A549 (cell line): Measurements from ENCODE around the gene ZC3H10. TPM values are rescaled to one million over a fixed set of nuclear protein-coding genes. Genes with fewer than 3 reads are reported as not detected.

Experiments used
- ATAC-seq, 2 experiments: fragments of 200-7000 bp in 1 of 2; fragments of >200 bp in 1 of 2; cut with Nextera tagmentation in 1 of 2; cut with Tn5 transposase in 1 of 2; 3 replicates each; pipeline versions ENCODE4 v1.8.0 to v1.9.1; 2018 to 2020; ENCODE audit warnings: mild to moderate bottlenecking in 1 of 2, moderate library complexity in 1 of 2
- CTCF ChIA-PET: fragments of 300-600 bp; sonication (Branson Sonifier 250); formaldehyde crosslinking; extraction: SDS; loops from one replicate; lab custom pipeline; 2021; ENCODE audit warnings: antibody characterized with exemption, inconsistent platforms; lab: Yijun Ruan, JAX
- POLR2A ChIA-PET: fragments of 350-600 bp; formaldehyde crosslinking; extraction: SDS; loops from one replicate; lab custom pipeline; 2021; ENCODE audit warnings: antibody characterized with exemption, inconsistent platforms; lab: Yijun Ruan, JAX
- DNase-seq, 2 experiments: peaks; one replicate each; pipeline versions ENCODE4 v3.0.0 to v3.0.0-alpha.2; 2011 to 2016; ENCODE audit warnings: low read depth in 1 of 2, low spot score in 1 of 2
- FAIRE-seq: peaks from 2 replicates; lab custom pipeline; 2011; peaks lifted over from hg19 to GRCh38; lab: Jason Lieb, UNC
- H3K27ac ChIP-seq, 2 experiments: fragments of >200 bp; sonication (Bioruptor Twin); formaldehyde crosslinking; 3 replicates each; pipeline ENCODE4 v1.5.1; 2016 to 2017
- H3K4me1 ChIP-seq: fragments of >200 bp; sonication (Bioruptor Twin); formaldehyde crosslinking; 3 replicates; pipeline ENCODE4 v1.6.1; 2016
- H3K4me2 ChIP-seq: fragments of >200 bp; sonication (Bioruptor Twin); formaldehyde crosslinking; 3 replicates; pipeline ENCODE4 v1.6.1; 2016
- H3K4me3 ChIP-seq: fragments of >200 bp; sonication (Bioruptor Twin); formaldehyde crosslinking; 3 replicates; pipeline ENCODE4 v1.5.1; 2016
- H3K9me3 ChIP-seq: fragments of >200 bp; sonication (Bioruptor Twin); formaldehyde crosslinking; 3 replicates; pipeline ENCODE4 v1.6.1; 2016
- BHLHE40 ChIP-seq: IDR thresholded peaks from 2 replicates; pipeline ENCODE4 v1.6.1; 2012; ENCODE audit warnings: low read depth, low read length, inconsistent platforms
- CEBPB ChIP-seq, 2 experiments: fragments of >200 bp in 1 of 2; sonication (Bioruptor Twin) in 1 of 2; formaldehyde crosslinking in 1 of 2; IDR thresholded peaks; 2 replicates each; pipeline ENCODE4 v1.6.1; 2012 to 2016
- EHMT2 ChIP-seq: fragments of 200-600 bp; sonication (generic); IDR thresholded peaks from 2 replicates; pipeline ENCODE4 v1.6.1; 2016; ENCODE audit warnings: antibody characterized with exemption, low read depth, mild to moderate bottlenecking, moderate library complexity
- ELK1 ChIP-seq: fragments of 150-350 bp; IDR thresholded peaks from 2 replicates; pipeline ENCODE4 v1.6.1; 2014; ENCODE audit warnings: low read depth, mild to moderate bottlenecking, low read length
- FOSL2 ChIP-seq, 2 experiments: fragments of 450-650 bp in 1 of 2; fragments of >200 bp in 1 of 2; sonication (Bioruptor Twin) in 1 of 2; formaldehyde crosslinking; IDR thresholded peaks; 2 replicates each; pipeline versions ENCODE4 v1.5.0 to v1.6.1; 2016 to 2020; ENCODE audit warnings: mild to moderate bottlenecking in 1 of 2, moderate library complexity in 1 of 2
- HMGXB4 ChIP-seq: fragments of 250-450 bp; sonication (Bioruptor Pico); IDR thresholded peaks from 2 replicates; pipeline ENCODE4 v1.5.0; 2021; ENCODE audit warnings: mild to moderate bottlenecking, moderate library complexity, borderline replicate concordance
- JUN ChIP-seq, 2 experiments: fragments of >200 bp; sonication (Bioruptor Twin); formaldehyde crosslinking; IDR thresholded peaks; 2 replicates in 1 of 2; 3 replicates in 1 of 2; pipeline ENCODE4 v1.6.1; 2016 to 2017
- JUNB ChIP-seq: fragments of >200 bp; sonication (Bioruptor Twin); formaldehyde crosslinking; IDR thresholded peaks from 2 replicates; pipeline ENCODE4 v1.6.1; 2016
- MAFK ChIP-seq: fragments of 450-650 bp; IDR thresholded peaks from 2 replicates; pipeline ENCODE4 v1.6.1; 2014; ENCODE audit not compliant: partially characterized antibody
- MYC ChIP-seq: IDR thresholded peaks from 2 replicates; pipeline ENCODE4 v1.6.1; 2012; ENCODE audit warnings: mild to moderate bottlenecking, inconsistent platforms, low read length, improper control_type of control experiment, borderline replicate concordance
- NPAS2 ChIP-seq: fragments of 250-450 bp; sonication (Bioruptor Pico); IDR thresholded peaks from 2 replicates; pipeline ENCODE4 v1.8.0; 2022; ENCODE audit warnings: mild to moderate bottlenecking, moderate library complexity, borderline replicate concordance
- PHF8 ChIP-seq: fragments of 200-600 bp; sonication (generic); IDR thresholded peaks from 2 replicates; pipeline ENCODE4 v1.6.1; 2016; ENCODE audit warnings: low read depth, mild to moderate bottlenecking, antibody characterized with exemption, moderate library complexity, borderline replicate concordance
- POLR2A ChIP-seq: IDR thresholded peaks from 2 replicates; pipeline ENCODE4 v1.6.1; 2012; ENCODE audit warnings: mild to moderate bottlenecking, low read length
- RFX5 ChIP-seq: fragments of 450-650 bp; IDR thresholded peaks from 2 replicates; pipeline ENCODE4 v1.7.1; 2014; ENCODE audit warnings: antibody characterized with exemption, mild to moderate bottlenecking, moderate library complexity
- TFCP2L1 ChIP-seq: fragments of 250-450 bp; sonication (Bioruptor Pico); IDR thresholded peaks from 2 replicates; pipeline ENCODE4 v1.5.0; 2021; ENCODE audit warnings: mild to moderate bottlenecking
- USF2 ChIP-seq: fragments of 450-650 bp; IDR thresholded peaks from 2 replicates; pipeline ENCODE4 v1.6.1; 2014; ENCODE audit warnings: antibody characterized with exemption
- ZFP36 ChIP-seq: fragments of 450-650 bp; IDR thresholded peaks from 2 replicates; pipeline ENCODE4 v1.6.1; 2014; ENCODE audit warnings: borderline replicate concordance; ENCODE audit not compliant: partially characterized antibody
- WGBS: methylation state at CpG from one replicate; pipeline ENCODE4 v1.1.6; 2017; ENCODE audit errors: missing lambda C conversion rate; 5-methylcytosine and 5-hydroxymethylcytosine counted together
- polyA plus RNA-seq, 4 experiments: library from polyadenylated mRNA; depleted of rRNA in 3 of 4; stranded (reverse); fragments of >200 nt; fragmentation: RNase III in 1 of 4; extraction: RNeasy Plus Mini Kit Qiagen cat#74134 plus additional on column Dnase treatment in 1 of 4; gene quantifications; 2 replicates in 3 of 4; 3 replicates in 1 of 4; pipeline ENCODE4 v1.2.3, GENCODE V29; 2011 to 2017
- TF ChIP-seq, protein P1 (sequence below): fragments of >200 bp; sonication (Bioruptor Twin); formaldehyde crosslinking; IDR thresholded peaks from 3 replicates; pipeline ENCODE4 v1.6.1; 2016
- TF ChIP-seq, protein P2 (sequence below): IDR thresholded peaks from 2 replicates; pipeline ENCODE4 v1.6.1; 2012; ENCODE audit warnings: low read depth, borderline replicate concordance
- TF ChIP-seq, protein P3 (sequence below): IDR thresholded peaks from 2 replicates; pipeline ENCODE4 v1.6.1; 2012

Gene ZC3H10
- polyA plus RNA-seq, 2 of the 4 experiments (the other 2 are of a cell fraction): 2.1 to 3.2 TPM

DNA sequence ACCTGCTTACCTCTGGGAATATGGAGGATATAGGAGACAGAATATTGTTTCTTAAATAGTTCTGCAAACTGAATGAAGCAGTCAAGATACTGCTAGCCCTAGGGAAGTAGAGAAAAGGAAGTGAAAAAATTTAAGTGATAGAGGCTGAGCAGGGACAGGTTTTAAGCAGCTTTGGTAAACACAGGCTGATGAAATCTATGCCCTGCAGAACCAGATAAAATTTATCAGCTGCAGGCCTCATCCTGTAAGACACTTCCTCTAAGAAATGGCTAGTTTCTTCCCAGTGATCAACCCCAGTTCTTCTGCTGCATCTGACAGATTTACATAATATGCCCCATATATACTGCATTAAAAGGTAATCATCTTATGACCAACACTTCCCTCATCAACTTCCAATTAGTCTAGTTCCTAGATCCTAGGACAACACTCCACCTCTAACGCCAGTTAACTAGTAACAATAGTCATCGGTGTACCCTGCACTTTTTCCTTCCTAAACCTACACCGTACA lies 8.7 kb downstream of the ZC3H10 start:
- Histone ChIP-seq H3K4me1 (peaks cover 25% of the 10 kb centered on the region), H3K4me3 (no peak overlapping the region), H3K27ac (peak overlapping the region in 1 of 2 experiments; percentile 77; a peak in 3 of 6 replicates), H3K4me2 (peak overlapping the region; percentile 83), H3K9me3 (no peaks in the 10 kb centered on the region)
- DNase-seq (no peak), FAIRE-seq (no peak), ATAC-seq (no peak)
- 86% methylated on average over 3 of the region's 3 CpGs for WGBS
- ChIA-PET CTCF (interaction anchor here (0.5 to 15.7 kb wide), 24 partner anchors 8 to 296 kb away, joined by 3 to 204 read pairs (median 5); partner anchors contain the start of genes ANKRD52, MYL6, SMARCC2 and ZC3H10), POLR2A (interaction anchor here (1.0 kb wide), 1 partner anchor 9 kb away, joined by 3 read pairs; the partner anchor contains the start of gene ZC3H10)
- TF ChIP-seq NPAS2 (CRISPR knock-in tag): no peak
- TF ChIP-seq TFCP2L1 (CRISPR knock-in tag): no peak
- no peak for TF ChIP-seq MAFK
- TF ChIP-seq, protein P1, sequence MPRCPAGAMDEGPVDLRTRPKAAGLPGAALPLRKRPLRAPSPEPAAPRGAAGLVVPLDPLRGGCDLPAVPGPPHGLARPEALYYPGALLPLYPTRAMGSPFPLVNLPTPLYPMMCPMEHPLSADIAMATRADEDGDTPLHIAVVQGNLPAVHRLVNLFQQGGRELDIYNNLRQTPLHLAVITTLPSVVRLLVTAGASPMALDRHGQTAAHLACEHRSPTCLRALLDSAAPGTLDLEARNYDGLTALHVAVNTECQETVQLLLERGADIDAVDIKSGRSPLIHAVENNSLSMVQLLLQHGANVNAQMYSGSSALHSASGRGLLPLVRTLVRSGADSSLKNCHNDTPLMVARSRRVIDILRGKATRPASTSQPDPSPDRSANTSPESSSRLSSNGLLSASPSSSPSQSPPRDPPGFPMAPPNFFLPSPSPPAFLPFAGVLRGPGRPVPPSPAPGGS: no peak
- TF ChIP-seq, protein P2, sequence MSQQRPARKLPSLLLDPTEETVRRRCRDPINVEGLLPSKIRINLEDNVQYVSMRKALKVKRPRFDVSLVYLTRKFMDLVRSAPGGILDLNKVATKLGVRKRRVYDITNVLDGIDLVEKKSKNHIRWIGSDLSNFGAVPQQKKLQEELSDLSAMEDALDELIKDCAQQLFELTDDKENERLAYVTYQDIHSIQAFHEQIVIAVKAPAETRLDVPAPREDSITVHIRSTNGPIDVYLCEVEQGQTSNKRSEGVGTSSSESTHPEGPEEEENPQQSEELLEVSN: no peak
- no peak for TF ChIP-seq CEBPB (IDR thresholded peaks at IDR 0.05)
- no peak for TF ChIP-seq EHMT2
- no peak for TF ChIP-seq ZFP36

GRCh38 chr12:56127485-56127887 lies 9.4 kb downstream of the ZC3H10 start:
- Histone ChIP-seq H3K4me3 (peak overlapping the region; percentile 31; the same call in 2 of the 3 replicates), H3K4me1 (peaks cover 25% of the 10 kb centered on the region), H3K27ac (peak overlapping the region; percentile 55 to 77), H3K4me2 (peak overlapping the region; percentile 83), H3K9me3 (no peaks in the 10 kb centered on the region)
- DNase-seq: no peak
- ChIA-PET CTCF (interaction anchor here (0.8 to 15.7 kb wide), 8 partner anchors 9 to 81 kb away, joined by 4 to 204 read pairs (median 7); partner anchors contain the start of genes MYL6, MYL6B, SMARCC2 and ZC3H10), POLR2A (interaction anchor here (0.6 to 2.0 kb wide), 17 partner anchors 9 to 561 kb away, joined by 3 to 40 read pairs (median 4); partner anchors contain the start of genes MYL6, MYL6B, PA2G4 and PTGES3)
- 10% methylated on average over 8 of the region's 8 CpGs for WGBS
- no peak for FAIRE-seq
- no peak for TF ChIP-seq ELK1
- TF ChIP-seq JUN (IDR thresholded peaks at IDR 0.05): 0 out of 5 replicates have a peak, but pooled peaks of 1 of the 2 experiments have one; percentile 21
- ATAC-seq: no peak

- POLR2A ChIA-PET: interaction anchor here (0.6 to 2.0 kb wide), 17 partner anchors 8 to 560 kb away, joined by 3 to 40 read pairs (median 4); partner anchors contain the start of genes MYL6, MYL6B, PA2G4 and PTGES3
- under 1% methylated on average over 30 of the region's 49 CpGs for WGBS
- CTCF ChIA-PET: interaction anchor here (0.6 to 15.7 kb wide), 12 partner anchors 9 to 248 kb away, joined by 3 to 204 read pairs (median 6); partner anchors contain the start of genes MYL6, MYL6B, SMARCC2 and ZC3H10
- peak within 1 kb of the TSS; percentile 76 for H3K4me3 ChIP-seq
- H3K9me3 ChIP-seq: no peaks in the 10 kb centered on the region
- FAIRE-seq: no peak
- H3K4me2 ChIP-seq: peak within 1 kb of the TSS; percentile 84
- TF ChIP-seq, protein P3, sequence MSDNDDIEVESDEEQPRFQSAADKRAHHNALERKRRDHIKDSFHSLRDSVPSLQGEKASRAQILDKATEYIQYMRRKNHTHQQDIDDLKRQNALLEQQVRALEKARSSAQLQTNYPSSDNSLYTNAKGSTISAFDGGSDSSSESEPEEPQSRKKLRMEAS: peak; percentile 75
- TF ChIP-seq JUNB (no peak), MYC (peak; percentile 60; the same call in 1 of the 2 replicates), POLR2A (peak; percentile 69), TFCP2L1 (CRISPR knock-in tag) (no peak), PHF8 (peak; percentile 49; the same call in 1 of the 2 replicates), HMGXB4 (CRISPR knock-in tag) (no peak), USF2 (peak; percentile 75), RFX5 (peak; percentile 67; the same call in 1 of the 2 replicates), BHLHE40 (peak; percentile 86), JUN (IDR thresholded peaks at IDR 0.05) (peak in 1 of 2 experiments; percentile 58; a peak in 1 of 5 replicates), FOSL2 (IDR thresholded peaks at IDR 0.05) (no peak), FOSL2 (CRISPR knock-in tag; IDR thresholded peaks at IDR 0.05) (peak; percentile 81)
- TF ChIP-seq, protein P2: peak; percentile 87
- peaks cover 25% of the 10 kb centered on the region for H3K4me1 ChIP-seq
- peak; percentile 83 to 95 for ATAC-seq
- DNase-seq: peak; percentile 99 to 100
- peak within 1 kb of the TSS; percentile 87 to 89 for H3K27ac ChIP-seq
These were observed 10.0 kb downstream of the ZC3H10 start, which contains the start of gene ESYT1 for GRCh38 chr12:56127888-56128669. TSS of gene ESYT1 (plus strand) at chr12:56128267. CDS start at chr12:56128320, 53 bp downstream.
